KG1 (cell line): ENCODE data around the gene ZFAND3.

Experiments used
- DNase-seq: peaks from one replicate; lab custom pipeline; 2025; lab: John Stamatoyannopoulos, UW

Gene ZFAND3

DNA sequence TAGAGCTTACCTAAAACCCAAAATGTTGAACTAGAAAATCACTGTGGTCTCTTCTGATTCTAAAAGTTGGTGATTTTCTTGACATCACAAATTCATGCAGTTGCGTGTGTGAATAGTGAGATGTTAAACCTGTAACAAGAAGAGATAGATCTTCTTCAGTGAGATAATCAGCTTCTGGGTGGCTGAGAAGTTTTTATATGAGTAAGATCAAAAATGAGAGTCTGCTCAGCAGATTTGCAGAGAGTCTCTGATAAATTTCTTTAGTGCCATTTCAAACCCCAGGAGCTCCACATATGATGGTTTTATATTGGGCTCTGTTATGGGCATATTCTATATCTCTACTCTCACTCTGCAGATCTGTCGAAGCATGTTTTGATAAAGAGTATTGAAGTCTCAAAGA is 185.4 kb downstream of the ZFAND3 start:
- DNase-seq: no peak

DNA sequence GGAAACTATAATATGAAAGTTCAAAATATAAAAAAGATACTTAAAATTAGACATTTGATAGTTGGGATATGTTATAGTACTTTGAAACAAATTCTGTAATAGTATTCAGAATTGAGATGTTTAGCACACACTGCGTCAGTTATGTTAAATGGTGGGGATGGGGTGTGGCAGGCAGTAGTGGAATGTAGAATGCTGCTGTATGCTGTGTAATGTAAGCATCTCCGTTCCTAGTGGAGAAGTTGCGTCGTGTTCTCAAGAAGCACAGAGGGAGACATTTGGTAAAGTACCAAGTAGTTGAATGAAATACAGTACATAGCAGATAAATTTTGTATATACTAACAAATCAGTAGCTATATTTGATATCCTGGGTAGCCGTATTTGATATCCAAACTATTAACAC is 192.4 kb downstream of the ZFAND3 start:
- no peak for DNase-seq

GRCh38 chr6:38012573-38012972 is 193.0 kb downstream of the ZFAND3 start:
- no peak for DNase-seq

DNA sequence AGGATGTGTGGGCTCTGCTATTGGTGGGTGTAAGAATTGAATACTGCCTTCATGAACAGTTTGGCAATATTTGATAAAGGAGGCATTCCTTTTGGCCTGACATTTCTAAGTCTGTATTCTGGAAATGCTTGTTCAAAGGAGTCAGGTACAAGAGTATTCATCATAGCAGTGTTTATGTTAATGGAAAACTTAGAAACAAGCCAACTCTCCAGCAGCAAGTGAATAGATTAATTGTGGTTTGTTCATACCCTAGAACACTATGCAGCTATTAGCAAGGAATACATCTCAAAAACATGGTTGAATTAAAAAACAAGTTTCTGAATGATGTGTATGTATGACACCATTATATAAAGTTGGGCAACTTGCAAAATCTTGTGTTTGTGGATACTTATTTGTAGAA is 195.8 kb downstream of the ZFAND3 start:
- DNase-seq: no peak

GRCh38 chr6:38016824-38017223 is 197.3 kb downstream of the ZFAND3 start:
- no peak for DNase-seq

- DNase-seq: no peak
Measured at GRCh38 chr6:38018755-38019165, 199.2 kb downstream of the ZFAND3 start.

GRCh38 chr6:38020593-38020992 is 201.1 kb downstream of the ZFAND3 start:
- DNase-seq: no peak

- DNase-seq: no peak
Measured at GRCh38 chr6:38021029-38021428, 201.5 kb downstream of the ZFAND3 start.

GRCh38 chr6:38021571-38021970 is 202.0 kb downstream of the ZFAND3 start:
- DNase-seq: no peak

DNA sequence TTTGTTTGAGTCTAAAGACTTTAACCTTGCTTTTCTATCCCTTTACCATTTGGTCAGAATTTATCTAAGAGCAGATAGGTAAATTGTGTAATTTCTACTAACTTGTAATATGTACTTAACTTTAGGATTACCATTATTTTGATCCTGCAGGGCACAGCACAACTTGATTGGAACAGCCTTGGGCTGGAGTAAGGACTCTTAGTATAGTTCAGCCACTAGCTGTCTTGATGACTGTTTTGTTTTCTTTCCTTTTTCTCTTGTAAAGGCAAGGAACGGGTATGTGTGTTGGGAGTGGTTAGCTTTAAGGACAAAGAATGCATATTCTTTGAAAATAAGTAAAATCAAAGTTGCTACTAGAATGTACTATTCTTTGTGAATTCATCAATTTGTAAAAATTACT is 203.2 kb downstream of the ZFAND3 start:
- DNase-seq: no peak

DNA sequence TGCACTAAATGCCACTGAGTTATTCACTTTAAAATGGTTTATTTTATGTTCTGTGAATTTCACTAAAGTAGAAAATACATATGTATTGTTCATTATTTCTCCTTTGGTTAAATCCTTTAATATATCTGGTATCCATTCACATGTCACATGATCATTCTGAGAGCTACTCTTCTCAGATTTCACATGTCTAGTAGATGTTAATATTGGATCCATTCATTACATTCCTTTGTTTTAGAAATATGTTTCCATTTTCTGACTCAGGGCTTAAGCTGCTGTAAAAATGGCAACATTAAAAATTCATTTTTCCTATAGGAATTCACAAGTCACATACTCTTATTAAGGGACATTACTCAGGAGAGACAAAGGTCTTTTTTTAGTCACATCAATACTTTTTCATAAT is 205.4 kb downstream of the ZFAND3 start:
- DNase-seq: no peak

GRCh38 chr6:38025451-38025850 is 205.9 kb downstream of the ZFAND3 start:
- no peak for DNase-seq

DNA sequence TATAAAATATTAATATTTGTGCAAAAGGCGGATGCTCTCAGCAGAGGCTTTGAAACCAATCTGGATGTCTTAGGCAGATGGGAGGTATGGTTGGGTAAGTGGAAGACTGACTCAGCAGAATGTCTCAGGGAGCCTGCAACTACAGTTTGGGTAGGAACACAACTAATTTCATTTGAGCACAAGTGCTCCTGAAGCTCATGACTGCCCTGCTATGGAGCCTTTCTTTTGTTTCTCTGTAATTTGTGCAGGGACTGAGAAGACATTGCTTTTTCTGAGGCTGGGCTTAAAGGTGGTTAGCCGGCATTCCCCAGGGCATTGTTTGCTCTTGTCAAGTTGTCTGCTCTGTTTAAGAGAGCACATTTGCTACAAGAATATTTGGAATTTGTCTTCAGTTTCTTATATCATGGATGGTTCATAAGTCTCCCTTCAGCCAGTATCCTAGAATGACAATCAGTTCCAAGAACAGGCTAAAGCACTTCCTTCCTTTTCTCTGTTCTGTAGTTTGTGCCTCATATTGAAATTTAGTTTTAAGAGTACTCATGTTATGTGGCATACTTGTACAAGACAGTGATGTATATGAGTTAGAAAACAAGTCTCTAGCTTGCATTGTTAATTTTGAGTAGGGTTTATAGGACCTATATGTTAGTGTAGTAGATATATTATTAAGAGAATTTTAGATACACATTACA is 208.3 kb downstream of the ZFAND3 start:
- no peak for DNase-seq

DNA sequence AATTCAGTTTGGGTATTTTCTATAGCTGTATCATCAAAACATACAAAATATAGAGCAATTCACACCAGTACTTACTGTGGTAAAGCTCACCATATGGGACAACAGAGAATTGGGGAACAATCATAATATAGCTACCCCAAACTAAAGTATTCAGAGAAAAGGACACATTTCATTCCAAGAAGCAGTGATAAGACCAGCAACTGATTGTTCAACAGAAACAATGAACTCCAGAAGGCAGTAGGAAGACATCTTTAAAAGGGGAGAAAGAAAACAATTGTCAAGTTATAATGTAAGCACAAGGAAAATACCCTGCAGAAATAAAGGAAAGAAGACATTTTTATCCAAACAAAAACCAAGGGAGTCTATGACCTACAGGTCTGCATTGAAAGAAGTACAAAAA is 210.9 kb downstream of the ZFAND3 start:
- DNase-seq: no peak

- no peak for DNase-seq
Measured at GRCh38 chr6:38032797-38033196, 213.3 kb downstream of the ZFAND3 start.

DNA sequence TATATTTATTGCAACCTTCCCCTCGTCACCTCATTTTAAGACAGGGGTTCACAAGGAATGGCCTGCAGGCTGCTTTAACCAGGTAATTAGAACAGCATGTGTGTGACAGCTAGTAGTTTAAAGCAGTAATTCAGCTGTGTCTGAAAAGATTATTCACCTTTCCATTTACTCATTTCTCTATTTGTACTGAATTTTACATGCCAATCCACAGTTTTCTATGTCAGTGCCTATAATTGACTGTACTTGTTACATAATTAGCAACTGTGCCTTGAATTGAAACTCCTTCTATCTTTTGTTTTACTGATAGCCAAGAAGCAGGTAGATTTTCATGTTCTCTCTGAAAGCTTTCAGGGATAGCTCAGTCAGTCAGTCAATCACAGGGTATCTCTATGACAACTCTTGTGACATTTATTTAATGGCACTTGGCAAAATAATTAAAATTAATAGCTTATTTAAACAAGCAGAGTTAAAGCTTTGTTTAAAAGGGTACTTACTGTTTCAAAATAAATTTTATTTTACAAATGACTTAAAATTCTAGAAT is 214.0 kb downstream of the ZFAND3 start:
- DNase-seq: no peak

GRCh38 chr6:38034274-38034914 is 214.9 kb downstream of the ZFAND3 start:
- DNase-seq: no peak

DNA sequence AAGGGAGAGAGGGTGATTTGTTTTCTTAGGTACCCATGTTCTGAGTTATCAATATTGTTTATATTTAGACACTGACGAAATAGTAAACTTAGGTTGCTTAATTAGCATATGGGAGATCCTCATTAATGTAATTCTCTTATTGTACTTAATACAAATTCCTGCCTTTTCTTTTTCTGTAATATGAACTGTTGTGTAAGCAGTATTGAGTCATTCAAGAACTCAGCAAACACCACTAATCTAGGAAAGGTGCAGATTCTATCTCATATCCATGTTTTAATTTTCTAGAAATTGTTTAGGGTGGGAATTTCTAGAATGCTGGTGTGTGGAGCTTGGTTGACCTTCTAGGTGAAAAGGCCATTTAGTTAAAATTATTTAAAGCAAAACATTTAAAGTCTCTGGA is 216.0 kb downstream of the ZFAND3 start:
- no peak for DNase-seq

DNA sequence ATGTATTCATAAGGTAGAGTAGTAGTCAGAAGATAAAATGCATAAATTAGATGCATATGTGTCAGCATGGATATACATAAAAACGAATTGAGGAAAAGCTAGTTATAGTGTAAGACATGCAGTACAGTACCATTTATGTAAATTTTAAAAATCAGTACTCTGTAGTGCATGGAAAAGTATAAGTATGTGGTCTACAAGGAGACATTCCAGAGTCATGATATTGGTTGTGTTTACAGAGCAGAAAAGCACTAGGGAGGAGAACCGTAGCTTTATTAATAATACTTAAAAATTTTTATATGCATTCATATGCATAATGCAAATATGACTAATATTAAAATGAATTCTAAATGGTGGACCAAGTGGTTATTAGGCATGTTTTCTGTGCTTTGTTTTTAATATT is 220.0 kb downstream of the ZFAND3 start:
- DNase-seq: no peak

DNA sequence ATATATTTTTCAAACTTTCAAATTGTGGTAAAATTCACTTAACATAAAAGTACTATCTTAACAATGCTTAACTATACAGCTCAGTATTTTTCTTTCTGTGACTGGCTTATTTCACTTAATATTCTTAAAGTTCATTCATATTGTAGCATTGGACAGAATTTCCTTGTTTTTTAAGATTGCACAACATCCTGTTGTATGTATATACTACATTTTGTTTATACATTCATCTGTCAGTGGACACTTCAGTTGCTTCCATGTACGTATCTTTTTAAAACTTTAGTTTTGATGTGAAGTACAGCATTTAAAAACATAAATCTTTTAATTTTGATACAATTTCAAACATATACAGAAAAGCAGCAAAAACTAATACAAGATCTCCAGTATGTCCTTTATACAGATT is 220.7 kb downstream of the ZFAND3 start:
- DNase-seq: no peak

DNA sequence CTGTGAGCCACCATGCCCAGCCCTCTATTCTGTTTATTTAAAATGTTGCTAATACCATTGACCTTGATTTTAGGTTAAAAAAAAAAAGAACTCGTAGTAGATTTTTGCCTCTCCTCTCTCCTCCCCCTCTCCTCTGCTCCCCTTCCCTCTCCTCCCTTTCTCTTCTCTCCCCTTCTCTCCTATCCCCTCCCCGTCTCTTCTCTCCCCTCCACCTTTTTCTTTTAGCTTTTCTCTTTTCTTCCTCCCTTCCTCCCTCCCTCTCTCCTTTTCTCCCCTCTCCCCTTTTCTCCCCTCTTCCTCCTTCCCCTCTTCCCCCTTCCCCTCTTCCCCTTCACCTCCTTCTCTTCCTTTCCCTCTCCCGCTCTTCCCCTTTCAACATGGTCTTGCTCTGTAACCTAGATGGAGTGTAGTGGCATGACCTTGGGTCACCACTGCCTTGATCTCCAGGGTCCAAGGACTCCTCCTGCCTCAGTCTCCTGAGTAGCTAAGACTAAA is 223.8 kb downstream of the ZFAND3 start:
- DNase-seq: no peak

DNA sequence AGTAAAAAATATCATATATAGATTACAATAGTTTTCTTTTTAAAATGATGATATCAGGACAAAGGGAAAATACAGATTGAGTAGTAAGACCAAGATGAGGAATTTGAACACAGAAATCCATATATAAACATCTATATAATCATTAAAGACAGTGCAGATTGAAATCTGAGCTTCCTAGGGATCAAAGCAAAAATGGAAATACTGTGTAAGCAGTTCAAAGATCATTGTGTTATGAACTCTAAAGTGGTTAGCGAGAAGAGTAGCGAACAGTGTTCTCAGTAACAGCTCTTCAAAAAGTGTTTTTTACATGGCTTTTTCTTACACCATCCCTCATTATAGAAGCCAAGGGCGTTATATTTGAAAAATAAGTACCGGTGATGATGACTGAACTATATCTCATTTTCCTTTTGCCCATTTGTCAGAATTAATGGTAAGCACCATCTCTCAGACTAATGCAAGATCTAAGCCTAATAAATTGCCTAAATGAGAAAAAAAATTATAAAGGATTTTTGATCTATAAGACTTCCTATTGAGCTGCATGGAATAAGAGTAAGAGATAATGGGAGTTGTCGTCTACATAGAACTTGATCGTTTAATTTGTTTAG is 226.3 kb downstream of the ZFAND3 start:
- no peak for DNase-seq

- no peak for DNase-seq
Measured at GRCh38 chr6:38047562-38047961, 228.0 kb downstream of the ZFAND3 start.
